Activated CD4-positive, CD25-positive, alpha-beta regulatory T cell treated with anti-CD3 and anti-CD28 coated beads, Interleukin-2, amount 50 U/mL, for 24 hours (primary cell): ENCODE data around the gene DBT.
"Not testable (repeated sequence)": the region's sequence is repeated elsewhere in the genome, so short reads cannot be mapped to it uniquely, and the experiment has no call there.

ENCODE experiments used
- ATAC-seq, 2 donors: fragments of 150-1000 bp; cut with Tn5 transposase; one replicate each; pipeline ENCODE4 v1.10.0; 2021; ENCODE audit warnings: mild to moderate bottlenecking in 1 of 2, moderate library complexity in 1 of 2

The DBT gene

DNA sequence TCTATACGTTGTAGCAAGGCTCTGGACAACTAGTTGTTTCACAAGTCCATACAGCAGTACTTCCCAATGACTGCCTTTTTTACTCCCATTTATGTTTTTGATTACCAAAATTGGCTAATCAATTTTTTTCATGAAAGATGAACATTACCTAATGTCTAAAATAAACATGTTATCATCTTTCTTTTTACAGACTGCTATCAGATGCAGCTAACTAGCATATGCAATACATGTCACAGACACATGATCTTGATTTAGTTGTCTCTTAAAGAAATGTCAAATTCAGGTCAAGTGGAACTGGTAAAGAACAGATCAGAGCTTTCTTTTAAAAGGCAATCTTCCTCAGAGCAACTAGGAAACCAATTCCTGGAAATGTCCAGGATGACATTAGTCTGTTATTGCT is 630 bp upstream of the DBT start:
- no peak for ATAC-seq

GRCh38 chr1:100249155-100249536 is 488 bp downstream of the DBT start:
- no peak for ATAC-seq

DNA sequence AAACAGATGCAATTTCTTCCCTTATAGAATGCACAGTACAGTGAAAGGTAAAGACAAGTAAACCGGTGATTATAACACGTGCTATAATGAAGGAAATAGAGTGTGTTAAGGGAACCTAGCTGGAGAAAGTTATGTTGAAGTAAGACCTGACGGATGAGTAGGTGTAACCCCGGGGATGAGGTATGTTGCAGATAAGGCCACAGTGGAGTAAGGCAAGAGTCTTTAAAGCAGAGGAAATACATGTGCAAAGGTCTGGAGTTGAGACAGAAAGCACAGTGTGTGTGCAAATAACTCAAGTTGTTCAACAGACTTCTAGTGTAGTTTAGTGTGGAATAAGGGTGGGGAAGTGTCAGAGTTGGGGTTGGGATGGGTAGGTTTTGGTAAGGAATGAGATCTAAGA is 2.9 kb downstream of the DBT start:
- no peak for ATAC-seq

- ATAC-seq, result no peak
Observed at GRCh38 chr1:100240631-100241030, 9.0 kb downstream of the DBT start.

DNA sequence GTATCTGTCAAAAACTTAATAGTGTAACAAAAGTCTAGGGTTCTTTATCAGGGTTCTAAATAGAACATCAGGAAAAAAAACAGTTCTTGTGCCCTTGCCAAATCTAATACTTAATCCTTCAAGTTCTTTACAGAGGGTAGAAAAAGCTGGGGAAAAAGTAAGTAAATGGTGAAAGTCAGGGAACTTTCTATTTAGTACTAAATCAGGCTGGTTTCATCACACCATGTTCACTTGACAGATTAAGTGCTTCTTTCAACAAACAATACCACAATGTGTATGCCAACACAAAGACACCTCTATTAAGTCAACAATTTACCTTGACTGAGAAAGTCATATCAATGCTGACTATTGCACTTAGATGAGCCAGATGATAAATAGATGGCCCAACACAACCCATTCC is 9.7 kb downstream of the DBT start:
- ATAC-seq, result no peak

GRCh38 chr1:100237091-100237490 is 12.5 kb downstream of the DBT start:
- no peak for ATAC-seq

- no peak for ATAC-seq
Observed at GRCh38 chr1:100234432-100234831, 15.2 kb downstream of the DBT start.

- ATAC-seq, result not testable (repeated sequence)
Observed at GRCh38 chr1:100233566-100233965, 16.1 kb downstream of the DBT start.

GRCh38 chr1:100232156-100232555 is 17.5 kb downstream of the DBT start:
- ATAC-seq, result no peak

GRCh38 chr1:100231721-100232120 is 17.9 kb downstream of the DBT start:
- no peak for ATAC-seq

DNA sequence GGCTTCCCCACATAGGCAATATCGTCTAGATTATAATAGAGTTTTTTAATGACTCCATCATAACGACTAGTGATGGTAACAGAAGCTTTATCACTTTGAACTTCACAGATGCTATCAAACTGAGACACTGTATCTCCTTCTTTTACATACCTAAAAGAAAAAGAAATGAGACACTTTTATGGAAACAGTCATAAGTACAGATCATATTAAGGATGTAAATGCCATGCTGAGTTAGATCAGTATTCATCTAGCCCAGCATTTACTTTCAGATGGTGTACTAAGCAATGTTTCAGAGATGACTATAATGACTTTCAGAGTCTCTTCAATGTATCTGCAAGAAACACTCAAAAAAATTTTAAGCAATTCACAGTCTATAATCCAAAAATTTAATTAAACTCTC is 18.9 kb downstream of the DBT start:
- peak; percentile 73 to 93 for ATAC-seq

DNA sequence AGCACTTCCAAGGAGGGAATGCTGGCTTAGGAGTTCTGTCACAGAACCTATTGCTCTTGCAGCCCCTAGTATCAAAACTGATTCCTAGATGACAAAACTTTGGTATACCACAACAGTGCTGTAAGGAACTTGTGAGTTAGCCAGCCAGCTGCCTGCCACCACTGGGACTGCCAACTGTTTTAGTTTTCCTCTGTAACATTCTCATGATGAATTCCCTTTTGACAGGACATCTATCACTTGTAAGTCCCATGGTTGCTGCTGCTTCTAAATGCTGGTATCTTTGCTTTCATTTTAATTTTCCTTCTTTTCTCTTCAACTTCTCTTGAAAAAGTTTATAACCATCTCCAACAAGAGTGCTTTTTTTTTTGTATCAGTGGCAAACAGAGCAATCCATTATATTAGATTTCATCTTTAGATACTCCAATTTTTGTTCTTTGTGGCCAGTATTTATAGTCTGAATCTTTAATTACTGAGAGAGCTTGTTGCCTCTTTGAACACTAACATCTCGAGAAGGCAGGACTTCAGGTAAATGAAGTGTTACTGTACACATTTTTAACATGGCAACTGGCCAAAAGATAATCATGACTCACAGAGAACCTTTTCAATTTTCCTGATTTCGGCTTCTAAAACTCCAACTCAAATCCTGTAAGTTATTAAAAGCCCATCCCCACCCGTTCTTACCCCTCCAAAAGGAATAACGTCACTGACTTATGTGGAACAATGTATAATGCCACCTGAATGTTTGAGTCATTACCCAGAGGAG is 19.8 kb downstream of the DBT start:
- no peak for ATAC-seq

GRCh38 chr1:100222428-100222827 is 27.2 kb downstream of the DBT start:
- no peak for ATAC-seq

GRCh38 chr1:100219883-100220282 is 29.8 kb downstream of the DBT start:
- no peak for ATAC-seq

DNA sequence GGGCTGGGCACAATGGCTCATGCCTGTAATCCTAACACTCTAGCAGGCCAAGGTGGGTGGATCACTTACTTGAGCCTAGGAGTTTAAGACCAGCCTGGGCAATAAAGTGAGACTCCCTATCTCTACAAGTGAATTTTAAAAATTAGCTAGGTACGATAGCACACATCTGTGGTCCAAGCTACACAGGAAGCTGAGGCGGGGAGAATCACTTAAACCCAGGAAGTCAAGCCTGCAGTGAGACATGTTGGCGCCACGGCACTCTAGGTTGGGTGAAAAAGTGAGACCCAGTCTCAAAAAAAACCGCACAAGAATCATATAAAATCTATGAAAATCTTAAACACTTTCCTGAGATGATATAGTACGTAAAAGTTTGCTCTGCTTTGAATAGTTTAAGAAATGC is 30.2 kb downstream of the DBT start:
- ATAC-seq, result no peak

- ATAC-seq, result no peak
Observed at GRCh38 chr1:100217834-100218233, 31.8 kb downstream of the DBT start.

- no peak for ATAC-seq
Observed at GRCh38 chr1:100215101-100215500, 34.5 kb downstream of the DBT start.

GRCh38 chr1:100213141-100213540 is 36.5 kb downstream of the DBT start:
- ATAC-seq, result no peak

DNA sequence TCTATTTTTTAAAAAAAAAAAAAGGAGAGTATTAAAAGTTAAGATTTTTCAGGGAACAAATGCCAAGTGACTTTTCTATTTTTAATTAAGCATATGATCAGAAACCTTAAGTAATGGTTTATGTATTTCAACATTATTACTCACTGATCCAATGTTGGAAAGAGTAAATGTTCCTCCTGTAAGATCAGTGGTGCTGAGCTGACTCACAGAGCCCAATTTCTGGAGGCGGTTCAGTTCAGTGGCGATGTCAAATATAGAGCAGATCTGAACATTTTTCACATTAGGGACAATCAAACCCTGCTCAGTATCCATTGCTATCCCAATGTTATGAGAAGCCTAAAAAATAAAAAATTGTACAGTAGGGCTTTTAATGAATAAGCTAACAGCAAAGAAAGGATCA is 43.3 kb downstream of the DBT start:
- no peak for ATAC-seq

- not testable (repeated sequence) for ATAC-seq
Observed at GRCh38 chr1:100205593-100205992, 44.0 kb downstream of the DBT start.

DNA sequence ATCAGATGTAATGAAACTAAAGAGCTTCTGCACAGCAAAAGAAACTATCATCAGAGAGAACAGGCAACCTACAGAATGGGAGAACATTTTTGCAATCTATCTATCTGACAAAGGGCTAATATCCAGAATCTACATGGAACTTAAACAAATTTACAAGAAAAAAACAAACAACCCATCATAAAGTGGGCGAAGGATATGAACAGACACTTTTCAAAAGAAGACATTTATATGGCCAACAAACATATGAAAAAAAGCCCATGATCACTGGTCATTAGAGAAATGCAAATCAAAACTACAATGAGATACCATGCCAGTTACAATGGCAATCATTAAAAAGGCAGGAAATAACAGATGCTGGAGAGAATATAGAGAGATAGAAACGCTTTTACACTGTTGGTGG is 44.5 kb downstream of the DBT start:
- not testable (repeated sequence) for ATAC-seq

- ATAC-seq, result not testable (repeated sequence)
Observed at GRCh38 chr1:100202703-100203102, 46.9 kb downstream of the DBT start.

GRCh38 chr1:100200060-100200459 is 49.6 kb downstream of the DBT start:
- ATAC-seq, result not testable (repeated sequence)

GRCh38 chr1:100198596-100198995 is 51.0 kb downstream of the DBT start:
- ATAC-seq, result no peak

DNA sequence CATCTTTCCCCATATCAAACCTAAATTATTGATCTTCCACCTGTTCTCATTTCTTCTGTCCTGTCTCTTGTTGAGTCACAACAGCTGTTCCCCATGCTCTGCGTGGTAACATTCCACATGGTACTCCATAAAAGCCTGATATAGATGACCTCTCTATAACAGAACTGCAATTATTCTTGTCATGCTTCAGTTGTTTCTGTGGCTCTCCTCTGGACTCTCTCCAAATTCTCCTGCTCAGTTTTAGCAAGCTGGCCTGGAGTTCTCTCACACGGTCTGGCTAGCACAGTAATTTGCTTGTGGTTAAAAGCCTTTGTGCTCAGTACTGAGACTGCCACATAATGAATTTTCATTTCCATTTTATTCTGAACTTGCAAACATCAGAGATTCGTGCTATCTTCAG is 61.0 kb downstream of the DBT start:
- ATAC-seq, result no peak
